Testis (tissue), 3 donors: ENCODE data around the gene PRR15L. TPM values are rescaled to one million over a fixed set of nuclear protein-coding genes. Genes with fewer than 3 reads are reported as not detected.

Experiments used
- DNase-seq: peaks from one replicate; pipeline ENCODE4 v3.0.0-alpha.2; 2019
- H3K27ac ChIP-seq, 2 donors: fragments of 200-600 bp; sonication (generic); one replicate each; pipeline ENCODE4 v1.5.1; 2019
- H3K27me3 ChIP-seq: fragments of 200-600 bp; sonication (generic); one replicate; pipeline ENCODE4 v1.5.1; 2019
- H3K36me3 ChIP-seq: fragments of 200-600 bp; sonication (generic); one replicate; pipeline ENCODE4 v1.5.1; 2017; ENCODE audit warnings: low read depth; ENCODE audit errors: missing control alignments
- H3K4me1 ChIP-seq: fragments of 200-600 bp; sonication (generic); one replicate; pipeline ENCODE4 v1.5.1; 2019
- H3K4me3 ChIP-seq, 2 donors: fragments of 200-600 bp; sonication (generic); one replicate each; pipeline ENCODE4 v1.5.1; 2017 to 2019
- H3K9me3 ChIP-seq: fragments of 200-600 bp; sonication (generic); one replicate; pipeline ENCODE4 v1.5.1; 2017
- POLR2A ChIP-seq: fragments of 450-650 bp; IDR thresholded peaks from one replicate; pipeline ENCODE4 v1.6.1; 2017; ENCODE audit warnings: antibody characterized with exemption, mild to moderate bottlenecking, moderate library complexity
- WGBS, 2 donors: methylation state at CpG; one replicate each; pipeline ENCODE4 v1.1.5; 2018; 5-methylcytosine and 5-hydroxymethylcytosine counted together
- intact Hi-C: fragments of 100-400 bp; cut with DNase I; formaldehyde crosslinking; loops from one replicate; pipeline ENCODE4 v1.15.1; 2023; ENCODE audit warnings: low total_unique reads
- polyA plus RNA-seq: library from polyadenylated mRNA; stranded (reverse); fragments of 350-450 nt; fragmentation: Illumina TruSeq; extraction: RNeasy Lipid Tissue Mini Kit (QIAGEN cat#74804); gene quantifications from one replicate; pipeline ENCODE4 v1.2.3, GENCODE V29; 2014; ENCODE audit warnings: low read depth, low replicate concordance; ENCODE audit not compliant: insufficient read depth
- total RNA-seq, 2 donors: library from RNA; depleted of rRNA; stranded (reverse); fragments of >200 nt; gene quantifications; one replicate each; pipeline ENCODE4 v1.2.3, GENCODE V29; 2016
- TF ChIP-seq, protein P1 (sequence below), 3 experiments: fragments of 450-650 bp in 2 of 3; fragments of 200-600 bp in 1 of 3; sonication (generic) in 1 of 3; IDR thresholded peaks; one replicate each; pipeline ENCODE4 v1.5.1; 2016 to 2019; ENCODE audit warnings: antibody characterized with exemption in 3 of 3, mild to moderate bottlenecking in 2 of 3, moderate library complexity in 1 of 3

The PRR15L gene
- total and polyA plus RNA-seq, 3 donors from 2014 or later, result 0.55 to 6.2 (median 2.5) TPM

DNA sequence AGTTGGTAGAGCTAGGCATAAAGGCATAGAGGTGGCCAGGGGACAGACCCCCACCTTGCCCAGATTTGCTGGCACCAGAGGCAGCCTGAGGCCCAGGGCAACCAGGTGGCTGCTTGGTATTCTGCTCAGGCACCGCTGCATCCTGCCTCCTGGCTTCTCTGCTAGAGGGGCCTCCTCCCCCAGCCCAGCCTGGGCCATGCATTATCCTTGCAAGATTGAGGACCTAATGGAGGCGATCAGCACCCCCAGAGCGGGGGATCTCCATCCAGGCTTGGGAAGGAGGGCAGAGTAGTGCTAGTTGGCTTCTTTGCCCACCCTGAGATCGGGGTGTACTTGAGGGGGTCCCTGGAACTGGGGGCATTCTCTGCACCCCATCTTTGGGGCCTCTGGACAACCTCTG, 37.0 kb upstream of the PRR15L start:
- 88 to 96% methylated on average over 4 of the region's 4 CpGs for WGBS, 2 donors
- no peak for DNase-seq
- H3K4me1 ChIP-seq, result no peaks in the 10 kb centered on the region
- no peaks in the 10 kb centered on the region for H3K36me3 ChIP-seq
- TF ChIP-seq POLR2A, result no peak
- TF ChIP-seq, protein P1, sequence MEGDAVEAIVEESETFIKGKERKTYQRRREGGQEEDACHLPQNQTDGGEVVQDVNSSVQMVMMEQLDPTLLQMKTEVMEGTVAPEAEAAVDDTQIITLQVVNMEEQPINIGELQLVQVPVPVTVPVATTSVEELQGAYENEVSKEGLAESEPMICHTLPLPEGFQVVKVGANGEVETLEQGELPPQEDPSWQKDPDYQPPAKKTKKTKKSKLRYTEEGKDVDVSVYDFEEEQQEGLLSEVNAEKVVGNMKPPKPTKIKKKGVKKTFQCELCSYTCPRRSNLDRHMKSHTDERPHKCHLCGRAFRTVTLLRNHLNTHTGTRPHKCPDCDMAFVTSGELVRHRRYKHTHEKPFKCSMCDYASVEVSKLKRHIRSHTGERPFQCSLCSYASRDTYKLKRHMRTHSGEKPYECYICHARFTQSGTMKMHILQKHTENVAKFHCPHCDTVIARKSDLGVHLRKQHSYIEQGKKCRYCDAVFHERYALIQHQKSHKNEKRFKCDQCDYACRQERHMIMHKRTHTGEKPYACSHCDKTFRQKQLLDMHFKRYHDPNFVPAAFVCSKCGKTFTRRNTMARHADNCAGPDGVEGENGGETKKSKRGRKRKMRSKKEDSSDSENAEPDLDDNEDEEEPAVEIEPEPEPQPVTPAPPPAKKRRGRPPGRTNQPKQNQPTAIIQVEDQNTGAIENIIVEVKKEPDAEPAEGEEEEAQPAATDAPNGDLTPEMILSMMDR (IDR thresholded peaks at IDR 0.05), result no peak
- H3K4me3 ChIP-seq, result no peak overlapping the region
- intact Hi-C loops, result no loop called here
- H3K27me3 ChIP-seq, result no peaks in the 10 kb centered on the region
- no peak overlapping the region for H3K27ac ChIP-seq
- H3K9me3 ChIP-seq, result no peaks in the 10 kb centered on the region

DNA sequence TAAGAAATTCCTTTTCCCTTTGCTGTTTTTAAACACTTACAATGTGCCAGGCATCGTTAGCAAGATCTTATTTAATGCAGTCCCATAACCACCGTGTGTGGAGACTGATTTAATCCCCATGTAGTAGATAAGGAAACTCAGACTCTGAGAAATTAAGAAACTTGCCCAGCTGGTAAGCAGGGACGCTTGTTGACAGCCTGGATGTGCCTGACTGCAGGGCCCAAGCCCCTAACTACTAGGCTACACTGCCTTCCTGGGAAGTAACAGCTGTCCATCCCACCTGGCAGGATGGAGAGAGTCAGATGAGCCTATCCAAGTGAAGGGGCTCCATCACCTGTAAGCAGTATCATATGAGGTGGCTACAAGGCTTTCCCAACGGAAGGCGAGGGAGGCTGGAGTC, 36.3 kb upstream of the PRR15L start:
- WGBS, 2 donors, result 82 to 85% methylated on average over 5 of the region's 5 CpGs
- intact Hi-C loops, result no loop called here
- no peaks in the 10 kb centered on the region for H3K4me1 ChIP-seq

DNA sequence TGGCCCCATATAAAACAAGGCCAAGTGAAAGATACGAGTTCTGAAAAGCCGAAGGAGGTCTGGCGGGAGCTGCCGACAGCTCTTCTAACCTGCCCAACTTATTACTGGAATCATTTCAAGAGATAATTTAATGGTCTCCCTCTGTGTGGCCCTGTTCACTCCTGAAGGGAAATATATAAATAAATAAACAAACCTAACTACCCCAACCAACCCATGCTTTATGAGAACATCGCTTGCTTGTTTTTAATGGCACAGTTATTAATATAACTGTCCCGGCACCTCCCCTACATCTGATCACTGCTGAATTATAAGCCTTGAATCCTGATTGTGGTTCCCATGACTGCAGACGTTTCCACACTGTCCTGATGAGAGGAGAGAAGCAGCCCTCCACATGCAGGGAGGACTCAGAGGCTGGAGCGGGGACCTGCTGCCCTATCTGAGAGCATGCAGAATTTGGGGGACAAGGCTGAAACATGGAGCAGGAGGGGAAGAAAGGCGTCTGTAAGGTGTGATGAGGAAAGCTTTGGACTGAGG, 35.4 kb upstream of the PRR15L start:
- Histone ChIP-seq H3K9me3 (no peaks in the 10 kb centered on the region), H3K36me3 (no peaks in the 10 kb centered on the region), H3K4me1 (no peaks in the 10 kb centered on the region), H3K4me3 (no peak overlapping the region), H3K27ac (no peak overlapping the region), H3K27me3 (no peaks in the 10 kb centered on the region)
- intact Hi-C loops, result no loop called here
- no peak for DNase-seq
- WGBS, 2 donors, result 56 to 58% methylated on average over 9 of the region's 9 CpGs
- TF ChIP-seq POLR2A, result no peak
- TF ChIP-seq, protein P1 (IDR thresholded peaks at IDR 0.05), result no peak

More for the DNA sequence above, 36.3 kb upstream of the PRR15L start:
- H3K36me3 ChIP-seq, result no peaks in the 10 kb centered on the region
- H3K4me3 ChIP-seq, result no peak overlapping the region
- H3K27me3 ChIP-seq, result no peaks in the 10 kb centered on the region
- no peaks in the 10 kb centered on the region for H3K9me3 ChIP-seq
- DNase-seq, result no peak
- H3K27ac ChIP-seq, result no peak overlapping the region
- no peak for TF ChIP-seq POLR2A

DNA sequence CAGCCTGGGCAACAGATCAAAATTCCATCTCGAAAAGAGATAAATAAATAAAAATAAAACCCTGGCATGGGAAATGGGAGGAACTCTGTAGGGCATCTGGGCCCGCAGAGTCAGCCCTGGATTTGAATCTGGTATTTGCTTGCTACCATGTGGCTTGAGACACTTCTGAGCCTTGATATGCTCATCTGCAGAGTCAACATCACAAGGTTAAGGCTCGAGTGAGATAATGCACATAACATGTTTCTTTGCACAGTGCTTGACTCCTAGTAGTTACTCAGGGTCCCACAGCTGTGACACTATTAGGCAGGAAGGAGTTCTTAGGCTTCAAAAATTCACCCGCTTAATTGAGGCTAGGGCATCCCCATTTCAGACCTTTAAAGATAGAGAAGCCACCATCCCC, 34.5 kb upstream of the PRR15L start:
- Histone ChIP-seq H3K9me3 (no peaks in the 10 kb centered on the region), H3K27ac (no peak overlapping the region), H3K4me3 (no peak overlapping the region), H3K27me3 (no peaks in the 10 kb centered on the region), H3K4me1 (no peaks in the 10 kb centered on the region), H3K36me3 (no peaks in the 10 kb centered on the region)
- TF ChIP-seq, protein P1 (IDR thresholded peaks at IDR 0.05), result no peak
- TF ChIP-seq POLR2A, result no peak
- DNase-seq, result no peak
- intact Hi-C loops, result no loop called here
- WGBS, 2 donors, result 65 to 71% methylated on average over 4 of the region's 4 CpGs

DNA sequence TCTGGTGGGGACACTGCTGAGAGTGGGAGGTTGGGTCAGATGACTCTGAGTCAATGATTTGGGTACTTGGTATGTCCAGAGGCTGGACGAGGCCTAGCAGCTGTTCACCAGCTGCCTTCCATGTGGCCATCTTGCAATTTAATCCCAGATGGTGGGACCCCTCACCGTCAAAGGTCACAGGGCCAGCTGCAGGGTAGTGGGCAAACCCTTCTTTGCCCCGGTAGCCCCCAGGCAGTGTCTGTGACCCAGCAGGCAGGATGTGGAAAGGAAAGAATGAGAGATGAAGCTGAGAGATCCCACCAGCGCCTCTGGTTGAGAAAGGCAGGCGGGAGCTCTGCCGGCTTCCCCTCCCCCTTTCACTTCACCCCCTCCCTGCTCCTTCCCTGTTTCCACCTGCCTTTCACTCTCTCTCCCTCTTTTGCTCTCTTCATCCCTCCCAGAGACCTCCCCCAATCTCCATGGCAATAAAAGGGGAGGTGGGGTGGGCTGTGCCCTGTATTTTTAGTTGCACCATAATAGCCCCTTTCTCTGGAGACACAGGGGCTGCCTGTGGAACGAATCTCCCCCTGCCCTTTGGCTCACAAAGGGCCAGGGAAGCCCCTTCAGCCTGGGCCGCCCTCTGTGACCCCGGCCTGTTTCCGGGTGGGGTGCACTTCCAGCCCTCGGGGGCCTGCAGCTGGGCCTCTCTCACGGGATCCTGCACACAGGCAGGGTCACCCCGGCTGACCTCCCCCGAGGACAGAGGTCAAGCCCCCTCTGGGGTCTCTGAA, 33.5 kb upstream of the PRR15L start:
- TF ChIP-seq POLR2A, result no peak
- TF ChIP-seq, protein P1 (IDR thresholded peaks at IDR 0.05), result no peak
- no peaks in the 10 kb centered on the region for H3K27me3 ChIP-seq
- intact Hi-C loops, result no loop called here
- DNase-seq, result no peak
- H3K36me3 ChIP-seq, result no peaks in the 10 kb centered on the region
- no peaks in the 10 kb centered on the region for H3K4me1 ChIP-seq
- no peak overlapping the region for H3K27ac ChIP-seq
- no peak overlapping the region for H3K4me3 ChIP-seq
- no peaks in the 10 kb centered on the region for H3K9me3 ChIP-seq
- WGBS, 2 donors, result 68 to 69% methylated on average over 10 to 14 of the region's 14 CpGs
